NCI-H510A treated with DMSO at 0.1 percent for 48 hours (cell line): ENCODE results near the gene NUCB1.
"Not testable (repeated sequence)": the region's sequence is repeated elsewhere in the genome, so short reads cannot be mapped to it uniquely, and the experiment has no call there.

Experiments
- DNase-seq: peaks from one replicate; lab custom pipeline; 2025; lab: John Stamatoyannopoulos, UW

NUCB1 gene

DNA sequence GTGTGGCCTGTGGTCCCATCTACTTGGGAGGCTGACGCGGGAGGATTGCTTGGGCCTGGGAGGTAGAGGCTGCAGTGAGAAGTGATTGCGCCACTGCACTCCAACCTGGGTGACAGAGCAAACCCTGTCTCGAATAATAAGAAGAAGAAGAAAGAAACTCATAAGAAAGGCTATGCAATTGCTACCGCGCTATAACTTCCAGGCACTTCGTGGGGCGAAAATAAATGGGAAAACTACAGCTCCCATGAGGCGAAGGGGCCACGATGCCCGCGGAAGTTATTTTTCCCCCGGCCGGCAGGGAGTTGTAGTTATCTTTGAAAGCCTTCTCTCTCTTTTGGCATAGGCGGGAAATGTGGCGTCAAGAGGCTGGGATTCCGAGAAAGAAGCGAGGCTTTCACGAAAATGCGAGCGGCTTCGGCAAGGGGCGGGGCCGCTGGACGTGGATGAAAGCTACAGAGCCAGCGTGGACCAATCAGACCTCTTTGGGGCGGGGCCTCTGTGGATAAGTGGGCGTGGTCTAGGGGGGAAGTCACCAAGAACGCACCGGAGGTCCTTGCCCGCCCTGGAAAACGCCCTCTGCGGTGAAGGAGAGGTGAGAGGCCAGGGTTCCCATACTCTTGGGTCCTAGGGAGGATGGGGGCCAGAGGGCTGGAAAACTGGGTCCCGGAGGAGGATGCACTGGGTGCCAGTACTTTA is at the start of gene NUCB1:
TSS of gene NUCB1 (plus strand) at position 532 of the 696 bp plus-strand sequence. CDS start 485 bp downstream, outside the sequence.
- DNase-seq = peak; percentile 96

DNA sequence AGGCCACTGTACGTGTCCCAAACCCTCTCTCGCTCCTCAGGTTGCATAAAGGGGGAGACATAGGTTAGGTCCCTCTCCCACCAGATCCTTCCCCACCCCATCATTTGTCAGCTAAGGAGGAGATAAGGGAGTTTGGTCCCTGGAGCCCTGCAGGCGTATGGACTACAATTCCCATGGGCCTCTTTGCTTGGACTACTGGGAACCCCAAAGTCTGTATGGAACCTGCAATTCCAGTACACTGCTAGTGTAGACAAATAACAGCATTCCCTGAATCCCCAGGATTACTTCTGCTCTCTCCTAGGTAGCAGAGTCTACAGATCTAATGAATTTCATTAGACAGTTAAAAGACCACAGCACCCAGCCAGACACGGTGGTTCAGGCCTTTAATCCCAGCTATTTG is 47.8 kb upstream of the NUCB1 start:
- no peak for DNase-seq

DNA sequence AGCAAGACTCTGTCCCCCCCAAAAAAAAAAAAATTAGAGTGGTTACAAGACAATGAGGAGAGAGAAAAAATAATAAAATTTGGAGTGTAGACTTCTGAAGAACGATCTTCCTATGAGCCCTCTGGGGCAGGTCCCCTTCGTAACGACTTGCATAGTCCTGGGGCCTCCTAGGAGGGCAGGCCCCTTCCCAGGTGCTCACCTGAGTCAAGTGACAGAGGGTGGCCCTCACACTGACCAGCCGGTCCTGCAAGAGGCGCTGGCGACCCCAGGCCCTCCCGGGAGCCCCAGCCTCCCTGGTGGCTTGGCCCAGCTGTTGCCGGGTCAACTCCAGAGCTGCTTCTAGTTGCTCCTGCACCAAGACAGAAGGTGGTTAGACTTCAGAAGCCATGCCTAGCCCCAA is 46.6 kb upstream of the NUCB1 start:
- DNase-seq = no peak

DNA sequence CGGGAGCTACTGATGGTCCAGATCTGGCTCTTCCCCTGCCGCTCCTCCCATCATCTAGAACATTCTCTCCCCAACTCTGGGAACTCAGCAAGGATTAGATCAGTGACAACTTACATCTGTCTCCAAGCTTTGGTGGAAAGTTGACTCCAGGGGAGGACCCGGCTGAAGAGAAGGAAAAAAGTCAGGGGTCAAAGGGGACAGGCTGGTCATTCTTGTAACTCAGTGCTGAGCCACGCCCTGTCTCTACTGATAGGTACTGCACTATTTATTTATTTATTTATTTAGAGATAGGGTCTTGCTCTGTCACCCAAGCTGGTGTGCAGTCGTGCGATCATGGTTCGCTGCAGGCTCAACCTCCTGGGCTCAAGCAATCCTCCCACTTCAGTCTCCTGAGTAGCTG is 46.0 kb upstream of the NUCB1 start:
- DNase-seq = no peak

DNA sequence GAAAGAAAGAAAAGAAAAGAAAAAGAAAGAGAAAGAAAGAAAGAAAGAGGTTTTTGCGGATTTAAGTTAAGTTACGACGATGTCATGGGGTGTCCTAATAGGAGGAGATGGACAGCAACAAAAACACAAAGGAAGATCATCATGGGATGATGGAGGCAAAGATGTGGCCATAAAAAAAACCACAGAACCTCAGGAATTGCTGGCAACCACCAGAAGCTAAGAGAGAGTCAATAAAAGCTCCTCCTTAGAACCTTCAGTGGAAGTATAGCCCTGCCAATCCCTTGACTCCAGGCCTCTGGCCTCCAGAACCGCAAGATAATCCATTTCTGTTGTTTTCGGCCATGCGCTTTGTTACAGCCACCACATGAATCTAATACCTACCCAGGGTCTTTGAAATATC is 43.2 kb upstream of the NUCB1 start:
- DNase-seq = no peak

DNA sequence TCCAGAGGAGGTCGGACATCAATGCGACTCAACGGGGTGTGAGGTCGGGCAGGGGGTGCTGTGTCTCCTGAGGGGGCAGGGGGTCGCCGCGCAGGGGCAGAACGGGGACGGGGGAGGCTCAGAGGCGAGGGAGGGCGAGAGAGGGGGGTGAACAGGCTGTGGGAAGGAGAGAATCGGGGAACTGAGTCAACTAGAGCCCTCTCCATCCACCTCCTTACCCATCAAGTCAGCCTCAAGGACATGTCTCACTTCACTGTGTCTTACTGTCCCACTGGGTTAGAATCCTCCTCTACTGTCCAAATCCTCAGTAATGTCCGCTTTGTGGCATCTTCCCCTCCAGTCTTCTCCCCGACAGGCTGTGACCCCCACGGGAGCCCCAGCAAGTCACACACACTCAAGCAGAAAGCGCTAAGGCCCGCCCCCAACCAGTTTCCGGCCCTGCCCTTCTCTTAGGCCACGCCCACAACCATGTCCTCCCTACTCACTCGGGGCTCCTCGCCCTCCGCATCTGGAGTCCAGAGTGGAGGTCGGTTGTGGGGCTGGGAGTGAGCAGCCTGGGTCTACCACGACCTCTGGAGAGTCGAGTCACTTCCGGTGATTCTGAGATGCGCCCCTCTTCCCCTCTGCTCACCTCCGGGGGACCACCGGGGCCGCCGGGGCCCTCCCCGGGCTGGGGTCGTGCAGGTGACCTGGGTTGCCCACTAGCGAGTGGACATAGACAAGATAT is 41.0 kb upstream of the NUCB1 start:
- DNase-seq = no peak

DNA sequence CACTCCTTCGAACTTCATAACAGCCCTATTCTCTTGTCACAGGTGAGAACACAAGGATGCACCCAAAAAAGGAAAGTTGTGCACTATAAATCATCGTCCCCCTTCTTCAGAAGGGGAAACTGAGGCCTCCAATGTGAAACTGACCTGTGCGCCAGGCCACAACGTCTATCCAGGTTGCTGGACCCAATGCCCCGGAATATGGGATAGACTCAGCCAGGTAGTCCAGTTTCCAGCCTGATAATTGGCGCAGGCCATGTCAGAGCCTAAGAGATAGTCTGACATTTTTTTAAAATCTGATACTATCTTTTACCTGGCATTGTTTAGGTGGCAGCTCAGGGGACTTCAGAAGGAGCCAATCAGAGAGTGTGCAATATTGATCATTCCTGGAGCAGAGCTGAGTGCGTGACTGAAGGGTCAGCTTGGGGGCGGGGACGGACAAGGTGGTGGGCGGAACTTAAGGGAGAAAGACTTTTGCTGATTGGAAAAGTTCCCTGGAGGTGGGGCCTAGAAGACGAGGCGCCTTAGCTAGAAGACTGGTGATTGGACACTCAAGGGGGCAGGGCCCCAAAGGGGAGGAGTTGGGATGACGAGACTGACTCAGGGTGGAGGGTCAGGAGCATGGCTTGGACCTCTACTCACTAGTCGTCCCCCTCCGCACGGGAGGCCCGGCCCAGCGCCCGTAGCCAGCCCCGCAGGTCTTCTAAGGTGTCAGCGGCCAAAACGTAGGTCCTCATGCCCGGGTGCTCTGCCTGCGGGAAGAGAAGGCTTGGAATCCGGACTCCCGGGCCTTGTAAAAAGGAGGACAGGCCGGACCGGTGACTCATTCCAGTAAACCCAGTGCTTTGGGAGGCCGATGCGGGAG is 40.2 kb upstream of the NUCB1 start:
- DNase-seq = no peak

DNA sequence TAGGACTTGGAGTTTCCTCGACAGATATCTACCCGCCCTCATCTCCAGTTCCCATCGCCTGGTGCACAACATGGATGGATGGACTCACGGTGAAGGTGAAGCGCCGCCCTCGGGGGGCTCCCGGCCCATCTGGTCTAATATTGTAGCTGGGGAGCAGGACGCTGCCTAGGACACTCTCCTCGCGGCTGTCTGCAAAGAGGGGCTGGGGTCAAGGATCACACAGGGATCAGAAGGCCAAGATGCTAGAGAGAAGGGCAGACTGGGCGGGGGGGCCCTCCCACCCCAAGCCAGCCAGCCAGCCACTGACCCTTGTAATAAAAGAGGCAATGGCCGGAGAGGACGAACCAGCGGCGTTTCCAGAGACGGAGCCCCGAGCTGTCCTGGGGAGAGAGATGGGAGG is 38.8 kb upstream of the NUCB1 start:
- no peak for DNase-seq

DNA sequence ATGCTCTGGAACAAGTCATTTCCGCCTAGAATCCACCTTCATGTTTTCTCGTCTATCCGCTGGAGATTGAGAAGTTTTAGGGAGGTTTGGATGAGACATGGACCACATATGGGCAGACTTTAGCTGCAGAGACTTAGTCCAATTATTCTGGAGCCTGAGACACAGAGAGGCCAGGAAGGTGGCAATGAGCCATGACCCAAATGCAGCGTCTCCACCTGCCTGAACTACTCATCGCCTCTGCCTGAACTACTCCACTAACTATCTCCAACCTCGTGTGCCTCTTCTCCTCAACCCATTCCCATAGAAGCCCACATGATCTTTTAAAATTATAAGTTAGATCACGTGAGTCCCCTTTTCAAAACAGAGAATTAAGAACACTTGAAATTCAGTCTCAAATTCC is 37.3 kb upstream of the NUCB1 start:
- no peak for DNase-seq

DNA sequence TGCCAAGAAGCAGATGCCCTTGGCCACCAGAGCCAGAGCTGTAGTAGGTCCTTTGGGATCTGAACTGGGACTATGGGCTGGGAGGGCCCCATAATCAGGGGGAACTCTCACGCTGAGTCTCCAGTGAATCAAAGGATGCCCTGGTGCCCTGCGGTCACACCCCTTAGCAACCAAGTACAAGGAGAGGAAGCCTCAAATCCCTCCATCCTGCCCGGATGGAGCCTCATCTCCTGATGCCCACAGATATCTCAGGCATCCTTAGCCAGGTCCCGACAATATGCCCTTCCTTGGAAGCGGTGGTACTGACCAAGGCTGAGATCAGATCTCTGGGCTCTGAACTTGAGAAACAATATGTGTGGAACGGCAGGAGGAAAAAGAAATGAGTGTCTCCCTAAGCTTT is 33.4 kb upstream of the NUCB1 start:
- no peak for DNase-seq

DNA sequence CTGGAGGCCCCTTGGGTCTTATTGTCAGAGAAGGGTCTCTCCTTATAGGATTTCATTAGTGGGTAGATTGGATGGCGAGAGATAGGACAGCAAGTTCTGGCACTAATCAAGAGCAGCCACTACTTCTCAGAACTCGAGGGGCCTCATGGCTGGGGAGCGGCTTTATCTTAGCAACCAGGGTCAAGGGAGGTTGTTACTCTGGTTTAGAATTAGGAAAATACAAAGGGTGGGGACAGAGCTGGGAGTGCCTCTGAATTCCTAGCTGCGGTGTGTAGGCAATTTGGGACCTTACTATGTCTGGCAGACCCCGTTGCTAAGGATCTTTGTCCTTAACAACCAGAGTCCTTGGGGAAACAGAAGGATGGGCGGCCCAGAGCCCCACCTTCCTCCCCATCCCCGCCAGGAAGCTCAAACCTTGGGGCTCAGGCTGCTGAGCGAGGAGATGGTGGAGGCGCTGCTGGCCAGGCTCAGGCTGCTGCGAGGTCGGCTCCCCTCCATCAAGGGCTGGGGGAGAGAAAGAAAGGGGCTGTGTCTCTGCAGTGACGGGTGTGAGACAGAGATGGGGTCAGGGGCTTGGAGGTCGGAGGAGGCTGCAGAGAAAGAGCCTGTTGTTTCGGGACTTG is 32.9 kb upstream of the NUCB1 start:
- DNase-seq = no peak

DNA sequence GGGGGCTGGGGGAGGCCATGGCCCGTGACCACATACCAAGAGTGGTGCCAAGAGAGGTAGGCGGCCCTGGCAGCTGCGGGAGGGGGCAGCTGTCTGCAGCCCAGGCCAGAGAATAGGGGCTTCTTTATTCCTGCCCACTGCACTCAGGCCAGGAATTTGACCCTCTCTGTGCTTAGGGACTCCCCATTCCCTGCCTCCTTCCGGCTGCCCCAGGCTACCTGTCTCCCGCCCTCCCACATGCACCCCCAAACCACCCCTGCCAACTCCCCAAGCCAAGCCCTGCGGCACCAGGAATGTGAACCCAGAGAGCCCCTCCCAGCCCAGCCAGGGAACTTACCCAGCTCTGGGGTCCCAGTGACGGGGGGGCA is 32.4 kb upstream of the NUCB1 start:
- DNase-seq = no peak

DNA sequence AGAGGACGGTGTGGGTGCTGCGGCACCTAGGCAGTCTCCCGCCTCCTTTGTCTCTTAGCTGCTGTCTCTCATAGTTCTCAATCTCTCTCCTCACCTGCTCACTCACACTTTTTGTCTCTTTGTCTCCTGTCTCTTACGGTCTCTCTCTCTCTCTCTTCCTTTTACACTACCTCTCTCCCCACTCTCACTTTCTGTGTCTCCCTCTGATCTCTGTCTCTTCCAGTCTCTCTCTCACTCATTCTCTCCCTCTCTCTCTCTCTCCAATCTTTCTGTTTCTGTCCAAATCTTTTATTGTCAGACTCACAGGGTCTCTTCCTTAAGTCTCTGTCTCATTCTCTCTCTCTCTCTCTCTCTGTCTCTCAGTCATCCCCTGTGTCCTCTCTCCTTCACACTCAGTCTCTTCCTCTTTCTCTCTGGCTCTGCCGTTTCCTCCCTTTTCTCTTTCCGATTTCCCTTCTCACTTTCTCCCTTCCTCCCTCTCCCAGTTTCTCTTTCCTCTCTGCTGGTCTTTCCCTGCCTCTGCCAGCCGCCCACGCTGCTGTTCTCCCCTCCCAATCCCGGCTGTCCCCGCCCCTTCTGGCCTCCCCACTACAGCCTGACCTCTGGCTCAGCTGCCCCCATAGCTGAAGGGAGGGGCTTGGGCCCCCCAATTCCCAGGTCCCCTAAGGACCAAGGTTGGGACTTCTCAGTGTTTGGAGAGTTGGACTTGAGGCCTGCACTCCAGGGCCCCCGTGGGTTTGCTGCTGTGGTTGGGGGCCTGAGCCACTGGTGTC is 31.8 kb upstream of the NUCB1 start, which contains the start of gene PLEKHA4:
TSS of gene PLEKHA4 (minus strand) at position 504 of the 773 bp plus-strand sequence. CDS start 997 bp downstream, outside the sequence.
- no peak for DNase-seq

DNA sequence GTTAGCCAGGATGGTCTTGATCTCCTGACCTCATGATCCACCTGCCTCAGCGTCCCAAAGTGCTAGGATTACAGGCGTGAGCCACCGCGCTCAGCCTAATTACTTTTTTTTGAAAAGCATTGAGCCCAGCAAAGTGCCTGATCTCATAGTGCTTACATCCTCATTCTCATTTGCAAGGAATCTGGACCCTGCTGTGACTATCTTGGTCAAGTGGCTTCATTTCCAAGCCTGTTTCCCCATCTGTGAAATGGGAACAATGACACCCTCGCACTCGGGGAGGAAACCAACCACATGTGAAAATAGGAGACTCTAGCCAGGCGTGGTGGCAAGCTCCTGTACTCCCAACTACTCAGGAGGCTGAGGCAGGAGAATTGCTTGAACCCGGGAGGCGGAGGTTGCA is 30.1 kb upstream of the NUCB1 start:
- no peak for DNase-seq

DNA sequence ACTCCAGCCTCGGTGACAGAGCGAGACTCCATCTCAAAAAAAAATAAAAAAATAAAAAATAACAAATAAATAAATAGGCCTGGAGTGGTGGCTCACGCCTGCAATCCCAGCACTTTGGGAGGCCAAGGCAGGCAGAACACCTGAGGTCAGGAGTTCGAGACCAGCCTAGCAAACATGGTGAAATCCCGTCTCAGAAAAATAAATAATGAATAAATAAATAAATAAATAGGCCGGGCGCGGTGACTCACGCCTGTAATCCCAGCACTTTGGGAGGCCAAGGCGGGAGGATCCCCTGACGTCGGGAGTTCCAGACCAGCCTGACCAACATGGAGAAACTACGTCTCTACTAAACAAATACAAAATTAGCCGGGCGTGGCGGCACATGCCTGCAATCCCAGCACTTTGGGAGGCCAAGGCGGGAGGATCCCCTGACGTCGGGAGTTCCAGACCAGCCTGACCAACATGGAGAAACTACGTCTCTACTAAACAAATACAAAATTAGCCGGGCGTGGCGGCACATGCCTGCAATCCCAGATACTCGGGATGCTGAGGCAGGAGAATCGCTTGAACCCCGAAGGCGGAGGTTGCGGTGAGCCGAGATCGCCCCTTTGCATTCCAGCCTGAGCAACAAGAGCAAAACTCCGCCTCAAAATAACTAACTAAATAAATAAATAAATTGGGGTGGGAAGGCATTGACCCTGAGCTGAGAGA is 28.5 kb upstream of the NUCB1 start:
- not testable (repeated sequence) for DNase-seq

DNA sequence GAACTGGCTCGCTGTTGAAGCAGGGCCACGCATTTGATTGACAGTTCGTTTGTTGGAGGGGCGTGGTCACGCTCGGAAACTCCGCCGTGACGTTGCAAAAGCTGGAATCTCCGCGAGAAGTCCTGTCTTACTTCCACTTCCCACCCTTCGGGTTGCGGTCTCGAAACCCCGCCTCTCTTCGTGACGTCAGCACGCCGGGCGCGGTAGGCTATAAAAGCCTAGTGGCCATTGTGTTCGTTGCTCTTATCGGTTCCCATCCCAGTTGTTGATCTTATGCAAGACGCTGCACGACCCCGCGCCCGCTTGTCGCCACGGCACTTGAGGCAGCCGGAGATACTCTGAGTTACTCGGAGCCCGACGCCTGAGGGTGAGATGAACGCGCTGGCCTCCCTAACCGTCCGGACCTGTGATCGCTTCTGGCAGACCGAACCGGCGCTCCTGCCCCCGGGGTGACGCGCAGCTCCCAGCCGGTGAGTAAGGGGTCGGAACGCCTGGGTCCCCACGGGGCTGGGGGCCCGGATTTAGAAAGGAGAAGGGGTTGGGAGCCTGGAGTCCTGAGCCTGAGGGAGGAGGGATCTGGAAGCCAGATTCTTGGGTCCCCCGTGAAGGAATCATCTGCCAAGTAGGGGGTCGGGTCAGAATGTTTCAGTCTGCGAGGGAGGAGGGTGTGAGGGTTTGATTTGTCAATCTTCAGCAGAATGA is 27.8 kb upstream of the NUCB1 start, which contains the start of gene PPP1R15A:
TSS of gene PPP1R15A (plus strand) at position 240 of the 702 bp plus-strand sequence. CDS start 813 bp downstream, outside the sequence.
- peak; percentile 96 for DNase-seq

DNA sequence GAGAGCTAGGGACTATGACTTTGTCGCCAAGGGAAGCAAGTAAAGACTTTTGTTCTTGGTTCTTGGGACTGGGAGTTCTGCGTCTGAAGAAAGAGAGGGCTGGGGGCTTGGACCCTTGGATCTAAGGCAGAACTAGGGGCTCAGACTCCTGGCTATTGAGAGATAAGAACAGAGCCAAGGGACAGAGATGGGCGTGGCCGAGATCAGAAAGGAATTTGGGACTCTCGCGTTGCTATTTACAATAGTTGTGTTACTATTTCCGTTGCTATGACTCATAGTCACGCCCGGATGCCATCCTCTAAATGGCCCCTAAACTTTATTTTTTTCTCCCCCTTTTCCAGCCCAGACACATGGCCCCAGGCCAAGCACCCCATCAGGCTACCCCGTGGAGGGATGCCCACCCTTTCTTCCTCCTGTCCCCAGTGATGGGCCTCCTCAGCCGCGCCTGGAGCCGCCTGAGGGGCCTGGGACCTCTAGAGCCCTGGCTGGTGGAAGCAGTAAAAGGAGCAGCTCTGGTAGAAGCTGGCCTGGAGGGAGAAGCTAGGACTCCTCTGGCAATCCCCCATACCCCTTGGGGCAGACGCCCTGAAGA is 27.1 kb upstream of the NUCB1 start:
- DNase-seq = peak; percentile 83

DNA sequence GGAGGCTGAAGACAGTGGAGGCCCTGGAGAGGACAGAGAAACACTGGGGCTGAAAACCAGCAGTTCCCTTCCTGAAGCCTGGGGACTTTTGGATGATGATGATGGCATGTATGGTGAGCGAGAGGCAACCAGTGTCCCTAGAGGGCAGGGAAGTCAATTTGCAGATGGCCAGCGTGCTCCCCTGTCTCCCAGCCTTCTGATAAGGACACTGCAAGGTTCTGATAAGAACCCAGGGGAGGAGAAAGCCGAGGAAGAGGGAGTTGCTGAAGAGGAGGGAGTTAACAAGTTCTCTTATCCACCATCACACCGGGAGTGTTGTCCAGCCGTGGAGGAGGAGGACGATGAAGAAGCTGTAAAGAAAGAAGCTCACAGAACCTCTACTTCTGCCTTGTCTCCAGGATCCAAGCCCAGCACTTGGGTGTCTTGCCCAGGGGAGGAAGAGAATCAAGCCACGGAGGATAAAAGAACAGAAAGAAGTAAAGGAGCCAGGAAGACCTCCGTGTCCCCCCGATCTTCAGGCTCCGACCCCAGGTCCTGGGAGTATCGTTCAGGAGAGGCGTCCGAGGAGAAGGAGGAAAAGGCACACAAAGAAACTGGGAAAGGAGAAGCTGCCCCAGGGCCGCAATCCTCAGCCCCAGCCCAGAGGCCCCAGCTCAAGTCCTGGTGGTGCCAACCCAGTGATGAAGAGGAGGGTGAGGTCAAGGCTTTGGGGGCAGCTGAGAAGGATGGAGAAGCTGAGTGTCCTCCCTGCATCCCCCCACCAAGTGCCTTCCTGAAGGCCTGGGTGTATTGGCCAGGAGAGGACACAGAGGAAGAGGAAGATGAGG is 26.4 kb upstream of the NUCB1 start:
- DNase-seq = no peak
